PC-3 (cell line): ENCODE measurements around the gene NPIPA1.
"Not testable (repeated sequence)": the region's sequence is repeated elsewhere in the genome, so short reads cannot be mapped to it uniquely, and the experiment has no call there.

ENCODE experiments used
- EZH2 ChIP-seq: fragments of 300-600 bp; sonication (generic); IDR thresholded peaks from one replicate; pipeline ENCODE4 v1.6.1; 2017; ENCODE audit warnings: antibody characterized with exemption, mild to moderate bottlenecking, low read length; ENCODE audit not compliant: unreplicated experiment
- EZH2phosphoT487 ChIP-seq: fragments of 300-600 bp; sonication (generic); IDR thresholded peaks from 2 replicates; pipeline ENCODE4 v1.6.1; 2018; ENCODE audit warnings: mild to moderate bottlenecking, antibody characterized with exemption, low read length, borderline replicate concordance
- TF ChIP-seq, protein P1 (sequence below): fragments of 300-600 bp; sonication (generic); conservative IDR thresholded peaks from 2 replicates; pipeline ENCODE4 v1.5.1; 2017; ENCODE audit warnings: antibody characterized with exemption, low read depth, mild to moderate bottlenecking, low read length

DNA sequence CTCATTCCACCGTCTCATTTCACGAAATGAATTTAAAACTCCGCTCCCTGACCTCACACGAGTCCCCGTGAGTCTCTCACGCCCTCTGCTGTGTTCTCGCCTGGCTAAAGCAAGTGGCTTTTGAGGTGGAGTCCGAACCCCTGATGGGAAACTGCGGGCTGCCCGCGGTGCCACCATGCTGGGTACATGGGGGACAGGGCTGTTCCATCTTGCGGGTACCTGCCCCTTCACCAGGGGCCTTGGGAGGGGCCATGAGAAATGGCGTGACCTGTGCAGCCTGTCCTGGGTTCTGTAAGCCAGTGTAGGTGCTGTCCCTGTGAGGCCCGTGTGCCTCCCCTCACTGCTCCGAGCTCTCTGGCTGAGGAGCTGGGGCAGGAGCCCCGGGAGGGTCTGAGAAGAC lies 14.3 kb upstream of the NPIPA1 start:
- TF ChIP-seq, protein P1, sequence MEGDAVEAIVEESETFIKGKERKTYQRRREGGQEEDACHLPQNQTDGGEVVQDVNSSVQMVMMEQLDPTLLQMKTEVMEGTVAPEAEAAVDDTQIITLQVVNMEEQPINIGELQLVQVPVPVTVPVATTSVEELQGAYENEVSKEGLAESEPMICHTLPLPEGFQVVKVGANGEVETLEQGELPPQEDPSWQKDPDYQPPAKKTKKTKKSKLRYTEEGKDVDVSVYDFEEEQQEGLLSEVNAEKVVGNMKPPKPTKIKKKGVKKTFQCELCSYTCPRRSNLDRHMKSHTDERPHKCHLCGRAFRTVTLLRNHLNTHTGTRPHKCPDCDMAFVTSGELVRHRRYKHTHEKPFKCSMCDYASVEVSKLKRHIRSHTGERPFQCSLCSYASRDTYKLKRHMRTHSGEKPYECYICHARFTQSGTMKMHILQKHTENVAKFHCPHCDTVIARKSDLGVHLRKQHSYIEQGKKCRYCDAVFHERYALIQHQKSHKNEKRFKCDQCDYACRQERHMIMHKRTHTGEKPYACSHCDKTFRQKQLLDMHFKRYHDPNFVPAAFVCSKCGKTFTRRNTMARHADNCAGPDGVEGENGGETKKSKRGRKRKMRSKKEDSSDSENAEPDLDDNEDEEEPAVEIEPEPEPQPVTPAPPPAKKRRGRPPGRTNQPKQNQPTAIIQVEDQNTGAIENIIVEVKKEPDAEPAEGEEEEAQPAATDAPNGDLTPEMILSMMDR: not testable (repeated sequence)
- TF ChIP-seq EZH2phosphoT487, EZH2: not testable (repeated sequence)
